ENCODE data around the gene MAPKAP1. TPM values are rescaled to one million over a fixed set of nuclear protein-coding genes. Genes with fewer than 3 reads are reported as not detected.

MAPKAP1 gene
- total and polyA plus RNA-seq, 9 of the 15 experiments (the other 6 are each of a cell fraction or from before 2014, with no cell fraction given) = 2.6 to 82.1 (median 61.1) TPM

GRCh38 chr9:125545845-125546244 lies 161.2 kb downstream of the MAPKAP1 start:
- H3K9ac ChIP-seq (ENCODE audit: insufficient read depth in 1 of 2, low read depth in 2 of 2, low read length in 2 of 2) = no peak overlapping the region
- no TSS peak for BruUV-seq (replicated peaks)
- DNase-seq (ENCODE audit: extremely low read depth in 1 of 4, low spot score in 3 of 4) (no peak), ATAC-seq (no peak), FAIRE-seq (no peak)
- 86% methylated on average over 13 of the region's 13 CpGs for WGBS (ENCODE audit: insufficient coverage, low coverage, missing lambda C conversion rate)
- H4K20me1 ChIP-seq (replicated peaks; ENCODE audit: control insufficient read depth, insufficient read depth, low read length) = no peaks in the 10 kb centered on the region
- in situ Hi-C loops (cut with MboI) (no loop called here), intact Hi-C loops (cut with micrococcal nuclease) (no loop called here)
- no peaks in the 10 kb centered on the region for H3K79me2 ChIP-seq (ENCODE audit: control insufficient read depth, insufficient read depth, low read length)
- no peaks in the 10 kb centered on the region for H3K9me1 ChIP-seq (ENCODE audit: control insufficient read depth, insufficient read depth, low read length)
- TF ChIP-seq, protein P1, sequence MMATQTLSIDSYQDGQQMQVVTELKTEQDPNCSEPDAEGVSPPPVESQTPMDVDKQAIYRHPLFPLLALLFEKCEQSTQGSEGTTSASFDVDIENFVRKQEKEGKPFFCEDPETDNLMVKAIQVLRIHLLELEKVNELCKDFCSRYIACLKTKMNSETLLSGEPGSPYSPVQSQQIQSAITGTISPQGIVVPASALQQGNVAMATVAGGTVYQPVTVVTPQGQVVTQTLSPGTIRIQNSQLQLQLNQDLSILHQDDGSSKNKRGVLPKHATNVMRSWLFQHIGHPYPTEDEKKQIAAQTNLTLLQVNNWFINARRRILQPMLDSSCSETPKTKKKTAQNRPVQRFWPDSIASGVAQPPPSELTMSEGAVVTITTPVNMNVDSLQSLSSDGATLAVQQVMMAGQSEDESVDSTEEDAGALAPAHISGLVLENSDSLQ (IDR thresholded peaks at IDR 0.05) = no peak
- TF ChIP-seq RBM17 (IDR thresholded peaks at IDR 0.05; ENCODE audit: borderline replicate concordance, low read depth, low read length) (no peak), ZBTB33 (CRISPR knock-in tag; IDR thresholded peaks at IDR 0.05) (no peak), PTBP1 (IDR thresholded peaks at IDR 0.05; ENCODE audit: low read depth, low read length) (no peak), MCM7 (IDR thresholded peaks at IDR 0.05) (no peak), EZH2 (IDR thresholded peaks at IDR 0.05; ENCODE audit: borderline replicate concordance, low read depth, low read length) (no peak), MEF2D (tag; conservative IDR thresholded peaks at IDR 0.05; ENCODE audit: low read depth) (no peak), POLR3A (IDR thresholded peaks at IDR 0.05; ENCODE audit: borderline replicate concordance, extremely low read depth, insufficient read depth, insufficient read length) (no peak), MAZ (CRISPR knock-in tag; conservative IDR thresholded peaks at IDR 0.05 in 1 of 2, IDR thresholded peaks at IDR 0.05 in 1 of 2) (no peak)
- H3K27me3 ChIP-seq (ENCODE audit: control insufficient read depth in 2 of 2, insufficient read depth in 2 of 2, low read length in 2 of 2) = no peaks in the 10 kb centered on the region
- H3K4me2 ChIP-seq (ENCODE audit: insufficient read depth, low read length) = no peak overlapping the region
- ChIA-PET CTCF (ENCODE audit: low intra/inter-chr PET ratio) (no interaction called here), POLR2A (interaction anchor here (1.4 kb wide), 1 partner anchor 11 kb away, joined by 4 read pairs; no protein-coding TSS in a partner anchor)
- H2AFZ ChIP-seq (ENCODE audit: low read depth, low read length) = no peak overlapping the region
- no peak overlapping the region for H3K4me3 ChIP-seq
- H3K36me3 ChIP-seq (ENCODE audit: control insufficient read depth, insufficient read depth, low read length) = peaks cover 6% of the 10 kb centered on the region; the same call in 2 of the 3 replicates
- no peaks in the 10 kb centered on the region for H3K9me3 ChIP-seq (replicated peaks; ENCODE audit: control insufficient read depth, insufficient read depth, low read depth, low read length)
- H3K27ac ChIP-seq (ENCODE audit: extremely low read depth, low read depth, low read length) = no peak overlapping the region
- H3K4me1 ChIP-seq (replicated peaks in 1 of 2; ENCODE audit: control insufficient read depth in 2 of 2, insufficient read depth in 2 of 2, low read length in 2 of 2) = no peaks in the 10 kb centered on the region

All from K562 (cell line).